Type B pancreatic cell (in vitro differentiated cells): ENCODE measurements around the gene ADARB2. TPM values are rescaled to one million over a fixed set of nuclear protein-coding genes. Genes with fewer than 3 reads are reported as not detected.

Source experiments
- DNase-seq: peaks from one replicate; pipeline ENCODE4 v3.0.0; 2021; ENCODE audit warnings: mixed read lengths; ENCODE audit not compliant: unreplicated experiment; ENCODE audit errors: extremely low spot score
- H3K27ac Mint-ChIP-seq: 2 replicates; pipeline ENCODE4 v1.8.0; 2021; ENCODE audit warnings: mild to moderate bottlenecking, mixed read lengths
- H3K27me3 Mint-ChIP-seq: 2 replicates; pipeline ENCODE4 v1.8.0; 2021; ENCODE audit warnings: mixed read lengths
- H3K36me3 Mint-ChIP-seq: 2 replicates; pipeline ENCODE4 v1.8.0; 2021; ENCODE audit warnings: mixed read lengths
- H3K4me1 Mint-ChIP-seq: one replicate; pipeline ENCODE4 v1.8.0; 2021; ENCODE audit warnings: mixed read lengths; ENCODE audit not compliant: unreplicated experiment
- H3K4me3 Mint-ChIP-seq: 2 replicates; pipeline ENCODE4 v1.8.0; 2021; ENCODE audit warnings: mild to moderate bottlenecking, mixed read lengths
- H3K9me3 Mint-ChIP-seq: 2 replicates; pipeline ENCODE4 v1.8.0; 2021; ENCODE audit warnings: mixed read lengths
- total RNA-seq: library from RNA; stranded (reverse); gene quantifications from 2 replicates; pipeline ENCODE4 v1.2.1, GENCODE V29; 2021; ENCODE audit warnings: low replicate concordance
- TF ChIP-seq, protein P1 (sequence below): fragments of 200-600 bp; sonication (generic); conservative IDR thresholded peaks from 2 replicates; pipeline ENCODE4 v1.5.0; 2021; ENCODE audit warnings: antibody characterized with exemption, mild to moderate bottlenecking

Gene ADARB2
- total RNA-seq, 1 donor from 2014 or later = 4.9 TPM

DNA sequence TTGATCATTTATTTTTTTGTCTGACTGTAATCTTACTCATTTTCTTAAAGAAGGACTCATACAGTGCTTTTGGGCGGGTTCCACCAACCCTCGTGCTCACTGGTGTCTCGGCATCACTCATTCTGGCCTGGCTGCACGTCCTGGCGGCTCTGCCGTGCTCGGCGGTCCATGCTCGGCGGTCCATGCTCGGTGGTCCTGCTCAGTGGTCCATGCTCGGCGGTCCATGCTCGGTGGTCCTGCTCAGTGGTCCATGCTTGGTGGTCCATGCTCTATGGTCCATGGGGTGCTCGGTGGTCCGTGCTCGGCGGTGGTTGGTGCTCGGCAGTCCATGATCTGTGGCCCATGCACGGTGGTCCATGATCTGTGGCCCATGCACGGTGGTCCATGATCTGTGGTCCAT, 608.7 kb downstream of the ADARB2 start:
- Mint-ChIP-seq H3K27ac (no peak overlapping the region), H3K4me3 (no peak overlapping the region), H3K27me3 (no peaks in the 10 kb centered on the region), H3K4me1 (peaks cover 7% of the 10 kb centered on the region), H3K9me3 (no peaks in the 10 kb centered on the region), H3K36me3 (peaks cover 60% of the 10 kb centered on the region)
- TF ChIP-seq, protein P1, sequence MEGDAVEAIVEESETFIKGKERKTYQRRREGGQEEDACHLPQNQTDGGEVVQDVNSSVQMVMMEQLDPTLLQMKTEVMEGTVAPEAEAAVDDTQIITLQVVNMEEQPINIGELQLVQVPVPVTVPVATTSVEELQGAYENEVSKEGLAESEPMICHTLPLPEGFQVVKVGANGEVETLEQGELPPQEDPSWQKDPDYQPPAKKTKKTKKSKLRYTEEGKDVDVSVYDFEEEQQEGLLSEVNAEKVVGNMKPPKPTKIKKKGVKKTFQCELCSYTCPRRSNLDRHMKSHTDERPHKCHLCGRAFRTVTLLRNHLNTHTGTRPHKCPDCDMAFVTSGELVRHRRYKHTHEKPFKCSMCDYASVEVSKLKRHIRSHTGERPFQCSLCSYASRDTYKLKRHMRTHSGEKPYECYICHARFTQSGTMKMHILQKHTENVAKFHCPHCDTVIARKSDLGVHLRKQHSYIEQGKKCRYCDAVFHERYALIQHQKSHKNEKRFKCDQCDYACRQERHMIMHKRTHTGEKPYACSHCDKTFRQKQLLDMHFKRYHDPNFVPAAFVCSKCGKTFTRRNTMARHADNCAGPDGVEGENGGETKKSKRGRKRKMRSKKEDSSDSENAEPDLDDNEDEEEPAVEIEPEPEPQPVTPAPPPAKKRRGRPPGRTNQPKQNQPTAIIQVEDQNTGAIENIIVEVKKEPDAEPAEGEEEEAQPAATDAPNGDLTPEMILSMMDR = no peak
- no peak for DNase-seq

DNA sequence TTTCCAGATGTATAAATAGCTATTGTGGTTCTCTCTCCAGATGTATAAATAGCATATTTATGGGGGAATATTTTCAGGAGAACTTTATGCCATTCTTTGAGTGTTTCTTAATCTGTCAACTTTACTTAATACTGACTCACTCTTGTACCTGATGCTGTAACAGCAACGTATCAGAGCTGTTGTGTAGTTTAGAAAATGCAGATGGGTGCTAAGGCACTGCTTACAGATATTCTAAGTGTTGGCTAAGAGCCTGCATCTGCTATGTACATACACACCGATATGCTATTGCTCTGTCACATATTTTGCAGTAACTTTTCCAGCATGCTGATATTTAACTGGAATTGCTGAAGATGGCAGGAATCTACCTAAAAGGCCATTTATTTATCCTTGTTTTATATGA, 609.2 kb downstream of the ADARB2 start:
- no peak overlapping the region for H3K27ac Mint-ChIP-seq
- H3K36me3 Mint-ChIP-seq = peaks cover 65% of the 10 kb centered on the region
- peaks cover 10% of the 10 kb centered on the region for H3K4me1 Mint-ChIP-seq
- no peak overlapping the region for H3K4me3 Mint-ChIP-seq
- H3K27me3 Mint-ChIP-seq = no peaks in the 10 kb centered on the region
- no peak for DNase-seq
- TF ChIP-seq, protein P1 = no peak
- H3K9me3 Mint-ChIP-seq = no peaks in the 10 kb centered on the region

DNA sequence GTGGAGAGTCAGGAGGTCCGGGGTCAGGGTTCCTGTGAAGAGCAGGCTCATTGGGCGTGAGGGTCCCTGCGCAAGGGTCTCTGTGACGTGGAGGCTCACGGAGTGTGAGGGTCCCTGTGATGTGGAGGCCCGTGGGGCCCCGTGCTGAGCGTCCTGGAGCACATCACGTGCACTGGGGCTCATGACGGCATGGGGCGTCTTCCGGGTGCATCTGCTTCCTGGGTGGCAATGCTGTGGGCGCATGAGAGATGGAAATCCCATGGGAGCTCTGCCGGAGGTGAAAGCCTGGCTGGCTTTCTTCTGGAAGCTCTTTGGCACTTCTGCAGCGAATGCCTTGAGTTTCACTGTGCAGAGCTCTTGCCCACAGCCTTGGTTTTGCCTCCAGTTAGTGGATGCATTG, 609.7 kb downstream of the ADARB2 start:
- H3K27ac Mint-ChIP-seq = no peak overlapping the region
- H3K27me3 Mint-ChIP-seq = no peaks in the 10 kb centered on the region
- TF ChIP-seq, protein P1 = no peak
- H3K36me3 Mint-ChIP-seq = peaks cover 68% of the 10 kb centered on the region
- DNase-seq = no peak
- no peaks in the 10 kb centered on the region for H3K9me3 Mint-ChIP-seq
- H3K4me1 Mint-ChIP-seq = peaks cover 12% of the 10 kb centered on the region
- H3K4me3 Mint-ChIP-seq = no peak overlapping the region
